Mesenchymal stem cell (in vitro differentiated cells and primary cell): ENCODE measurements around the gene NRG2.

Experiments used
- DNase-seq: peaks from one replicate; pipeline ENCODE4 v3.0.0-alpha.2; 2013
- H2AFZ ChIP-seq: one replicate; pipeline ENCODE4 v1.6.1; 2013; ENCODE audit warnings: low read depth, mild to moderate bottlenecking, control low read depth, inconsistent platforms, low read length, moderate library complexity
- H2AK5ac ChIP-seq: 2 replicates; pipeline ENCODE4 v1.6.1; 2013; ENCODE audit warnings: low read length, moderate library complexity, mild to moderate bottlenecking, inconsistent platforms; ENCODE audit not compliant: severe bottlenecking
- H2BK120ac ChIP-seq: one replicate; pipeline ENCODE4 v1.6.1; 2013; ENCODE audit warnings: low read depth, mild to moderate bottlenecking, inconsistent platforms, low read length, moderate library complexity
- H2BK12ac ChIP-seq, 2 experiments: one replicate each; pipeline ENCODE4 v1.6.1; 2013; ENCODE audit warnings: inconsistent platforms in 2 of 2, low read length in 2 of 2, mild to moderate bottlenecking in 2 of 2, moderate library complexity in 2 of 2, control low read depth in 1 of 2
- H2BK15ac ChIP-seq: one replicate; pipeline ENCODE4 v1.6.1; 2013; ENCODE audit warnings: mild to moderate bottlenecking, low read depth, inconsistent platforms; ENCODE audit not compliant: poor library complexity, severe bottlenecking
- H2BK5ac ChIP-seq: 2 replicates; pipeline ENCODE4 v1.6.1; 2013; ENCODE audit warnings: low read depth, mild to moderate bottlenecking, low read length, control low read depth, inconsistent platforms; ENCODE audit not compliant: poor library complexity, severe bottlenecking
- H3K14ac ChIP-seq, 2 experiments: one replicate each; pipeline ENCODE4 v1.6.1; 2013; ENCODE audit warnings: inconsistent platforms in 2 of 2, low read length in 2 of 2, control low read depth in 1 of 2, mild to moderate bottlenecking in 1 of 2, moderate library complexity in 1 of 2
- H3K18ac ChIP-seq, 2 experiments: one replicate each; pipeline ENCODE4 v1.6.1; 2013; ENCODE audit warnings: inconsistent platforms in 2 of 2, low read length in 2 of 2, control low read depth in 1 of 2, low read depth in 1 of 2, mild to moderate bottlenecking in 1 of 2
- H3K23ac ChIP-seq, 2 experiments: one replicate each; pipeline ENCODE4 v1.6.1; 2013; ENCODE audit warnings: inconsistent platforms in 2 of 2, low read length in 2 of 2, mild to moderate bottlenecking in 2 of 2, moderate library complexity in 2 of 2, control low read depth in 1 of 2
- H3K27ac ChIP-seq: 2 replicates; pipeline ENCODE4 v1.5.1; 2013; ENCODE audit warnings: mild to moderate bottlenecking, moderate library complexity, low read length, control low read depth, inconsistent platforms; ENCODE audit not compliant: poor library complexity, severe bottlenecking
- H3K27me3 ChIP-seq, 2 experiments: 2 replicates each; pipeline versions ENCODE4 v1.6.1 to v1.7.0; 2013; ENCODE audit warnings: low read length in 2 of 2, mild to moderate bottlenecking in 2 of 2, moderate library complexity in 2 of 2, control low read depth in 1 of 2, inconsistent platforms in 1 of 2; ENCODE audit not compliant: control insufficient read depth in 1 of 2, insufficient read depth in 1 of 2
- H3K36me3 ChIP-seq, 2 experiments: 2 replicates each; pipeline versions ENCODE4 v1.6.1 to v1.7.0; 2013; ENCODE audit warnings: low read length in 2 of 2, control low read depth in 1 of 2, inconsistent platforms in 1 of 2, low read depth in 1 of 2, mild to moderate bottlenecking in 1 of 2; ENCODE audit not compliant: insufficient read depth in 2 of 2, control insufficient read depth in 1 of 2
- H3K4ac ChIP-seq, 2 experiments: one replicate each; pipeline ENCODE4 v1.6.1; 2013; ENCODE audit warnings: inconsistent platforms in 2 of 2, low read length in 2 of 2, mild to moderate bottlenecking in 2 of 2, moderate library complexity in 2 of 2, control low read depth in 1 of 2, low read depth in 1 of 2
- H3K4me1 ChIP-seq: 2 replicates; pipeline ENCODE4 v1.6.1; 2013; ENCODE audit warnings: low read depth, low read length, control low read depth; ENCODE audit not compliant: control insufficient read depth, insufficient read depth
- H3K4me2 ChIP-seq: 2 replicates; pipeline ENCODE4 v1.6.1; 2013; ENCODE audit warnings: low read length, mild to moderate bottlenecking, inconsistent platforms; ENCODE audit not compliant: poor library complexity, severe bottlenecking
- H3K4me3 ChIP-seq, 2 experiments: 2 replicates each; pipeline versions ENCODE4 v1.5.1 to v1.7.0; 2013; ENCODE audit warnings: low read length in 2 of 2, mild to moderate bottlenecking in 2 of 2, control low read depth in 1 of 2, low read depth in 1 of 2; ENCODE audit not compliant: insufficient read depth in 1 of 2
- H3K79me1 ChIP-seq: replicated peaks from 2 replicates; pipeline ENCODE4 v1.6.1; 2013; ENCODE audit warnings: mild to moderate bottlenecking, control low read depth, low read length, inconsistent platforms; ENCODE audit not compliant: poor library complexity, severe bottlenecking
- H3K9ac ChIP-seq: 2 replicates; pipeline ENCODE4 v1.7.0; 2013; ENCODE audit warnings: mild to moderate bottlenecking, low read length, moderate library complexity
- H3K9me3 ChIP-seq: 2 replicates; pipeline ENCODE4 v1.7.0; 2013; ENCODE audit warnings: mild to moderate bottlenecking, low read length; ENCODE audit not compliant: control insufficient read depth
- H4K8ac ChIP-seq: one replicate; pipeline ENCODE4 v1.6.1; 2013; ENCODE audit warnings: inconsistent platforms, mild to moderate bottlenecking, low read length, moderate library complexity
- H4K91ac ChIP-seq: one replicate; pipeline ENCODE4 v1.6.1; 2013; ENCODE audit warnings: mild to moderate bottlenecking, low read length, inconsistent platforms
- WGBS: methylation state at CpG from one replicate; pipeline ENCODE4 v1.1.7; 2013; ENCODE audit warnings: mixed read lengths; 5-methylcytosine and 5-hydroxymethylcytosine counted together

The NRG2 gene

DNA sequence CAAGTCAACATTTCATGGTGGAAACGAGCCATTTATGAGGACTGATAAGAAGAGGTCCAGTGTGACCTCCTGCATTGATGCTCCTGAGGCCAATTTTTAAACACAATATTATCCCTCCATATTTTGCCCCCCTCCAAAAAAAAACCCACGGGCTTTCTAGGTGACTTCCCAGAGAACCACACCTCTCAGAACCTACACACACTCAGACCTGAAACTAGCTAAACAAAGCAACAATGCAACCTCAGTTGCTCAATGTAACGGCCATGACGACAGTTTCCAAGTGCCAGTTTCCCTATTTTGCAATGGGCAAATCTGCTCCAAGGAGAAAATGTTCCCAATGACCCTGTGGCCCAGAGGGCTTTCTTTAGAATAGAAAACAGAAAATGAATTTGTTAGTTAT lies 3.5 kb downstream of the NRG2 start:
- Histone ChIP-seq H3K18ac (no peak overlapping the region), H3K27me3 (peaks cover 0 to 14% of the 10 kb centered on the region in 2 experiments), H3K9me3 (no peaks in the 10 kb centered on the region), H3K23ac (no peak overlapping the region), H2AFZ (no peak overlapping the region), H3K36me3 (no peaks in the 10 kb centered on the region), H3K14ac (no peak overlapping the region), H4K91ac (no peak overlapping the region), H3K4me3 (peak overlapping the region in 1 of 2 experiments; percentile 32), H4K8ac (no peak overlapping the region), H3K9ac (peak overlapping the region; percentile 92), H2BK12ac (no peak overlapping the region), H3K4me2 (no peak overlapping the region), H3K4ac (no peak overlapping the region), H3K4me1 (peaks cover 20% of the 10 kb centered on the region), H3K79me1 (no peaks in the 10 kb centered on the region), H2BK5ac (no peak overlapping the region), H2BK120ac (no peak overlapping the region), H2AK5ac (no peak overlapping the region), H2BK15ac (no peak overlapping the region), H3K27ac (no peak overlapping the region)
- WGBS: 73% methylated on average over 4 of the region's 4 CpGs
- DNase-seq: peak; percentile 24

DNA sequence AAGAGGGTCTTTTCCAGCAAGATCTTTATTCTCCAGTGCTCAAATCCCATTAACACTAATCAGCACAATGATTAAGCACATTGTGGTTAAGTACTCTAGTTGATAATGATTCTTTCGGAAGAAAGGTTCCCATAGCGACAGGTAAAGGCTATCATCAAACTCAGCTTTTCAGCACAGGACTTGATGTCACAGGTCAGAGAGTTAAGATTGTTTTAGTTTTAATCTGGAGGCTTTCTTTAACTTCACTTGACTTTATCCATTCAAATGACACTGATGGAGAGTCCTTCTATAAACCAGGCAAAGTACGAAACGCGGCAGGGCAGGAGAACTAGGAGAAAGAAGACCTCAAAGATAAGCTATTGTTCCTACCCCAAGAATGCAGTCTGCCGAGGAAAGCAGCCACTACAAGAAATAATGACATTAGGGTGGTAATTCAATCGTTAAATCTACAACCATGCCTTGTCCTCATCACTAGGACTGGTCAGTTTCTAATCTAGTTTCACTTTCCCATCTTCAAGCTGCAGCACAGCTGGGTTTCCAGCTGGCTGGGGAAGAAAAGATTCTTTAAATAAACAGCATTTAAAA lies 4.6 kb downstream of the NRG2 start:
- Histone ChIP-seq H2BK12ac (no peak overlapping the region), H3K79me1 (no peaks in the 10 kb centered on the region), H3K27me3 (peaks cover 0 to 3% of the 10 kb centered on the region in 2 experiments), H3K4me1 (peaks cover 18% of the 10 kb centered on the region), H3K4ac (no peak overlapping the region), H2BK15ac (no peak overlapping the region), H3K4me2 (peak overlapping the region; percentile 56), H2AFZ (peak overlapping the region; percentile 48), H3K36me3 (no peaks in the 10 kb centered on the region), H3K9me3 (no peaks in the 10 kb centered on the region), H3K27ac (no peak overlapping the region), H2BK120ac (no peak overlapping the region), H2AK5ac (no peak overlapping the region), H4K91ac (no peak overlapping the region), H3K18ac (no peak overlapping the region), H2BK5ac (no peak overlapping the region), H4K8ac (no peak overlapping the region), H3K9ac (peak overlapping the region; percentile 92), H3K23ac (no peak overlapping the region), H3K14ac (no peak overlapping the region), H3K4me3 (peak overlapping the region in 1 of 2 experiments; percentile 86)
- 28% methylated on average over 6 of the region's 7 CpGs for WGBS
- peak; percentile 56 for DNase-seq

GRCh38 chr5:140037012-140037411 lies 6.1 kb downstream of the NRG2 start:
- Histone ChIP-seq H3K36me3 (no peaks in the 10 kb centered on the region), H3K4me1 (peaks cover 5% of the 10 kb centered on the region), H2BK5ac (no peak overlapping the region), H2BK120ac (no peak overlapping the region), H3K9me3 (no peaks in the 10 kb centered on the region), H2AFZ (no peak overlapping the region), H3K23ac (no peak overlapping the region), H2AK5ac (no peak overlapping the region), H4K91ac (no peak overlapping the region), H3K4me2 (no peak overlapping the region), H2BK15ac (no peak overlapping the region), H3K4me3 (no peak overlapping the region), H4K8ac (no peak overlapping the region), H3K9ac (no peak overlapping the region), H3K27ac (no peak overlapping the region), H3K27me3 (peaks cover 0 to under 1% of the 10 kb centered on the region in 2 experiments), H3K18ac (no peak overlapping the region), H2BK12ac (no peak overlapping the region), H3K4ac (no peak overlapping the region), H3K14ac (no peak overlapping the region), H3K79me1 (no peaks in the 10 kb centered on the region)
- no peak for DNase-seq
- 96% methylated on average over 4 of the region's 4 CpGs for WGBS

DNA sequence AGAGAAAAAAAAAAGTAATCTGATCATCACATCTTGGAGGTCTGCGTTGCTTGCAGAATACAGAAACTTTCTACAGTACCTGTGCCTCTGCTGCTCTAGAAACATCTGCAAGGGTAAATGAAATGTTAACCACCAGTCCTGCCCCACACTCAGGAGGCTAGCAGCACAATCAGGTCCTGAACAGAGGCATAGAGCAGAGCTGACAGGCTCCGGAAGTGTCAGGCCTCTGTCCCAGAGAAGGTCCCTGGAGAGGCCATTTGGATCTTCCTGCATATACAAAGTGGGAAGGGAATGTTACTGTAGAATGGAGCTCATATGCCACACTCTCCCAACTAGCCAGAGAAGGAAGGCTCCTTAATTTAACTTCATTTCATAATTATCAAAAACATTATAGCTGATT lies 7.2 kb downstream of the NRG2 start:
- peak; percentile 2 for DNase-seq
- H2BK12ac ChIP-seq: no peak overlapping the region
- no peak overlapping the region for H4K91ac ChIP-seq
- H2BK5ac ChIP-seq: no peak overlapping the region
- H3K79me1 ChIP-seq: no peaks in the 10 kb centered on the region
- H3K36me3 ChIP-seq: no peaks in the 10 kb centered on the region
- no peak overlapping the region for H2AK5ac ChIP-seq
- H3K4me1 ChIP-seq: no peaks in the 10 kb centered on the region
- peaks cover 0 to 6% of the 10 kb centered on the region in 2 experiments for H3K27me3 ChIP-seq
- no peak overlapping the region for H4K8ac ChIP-seq
- no peak overlapping the region for H3K9ac ChIP-seq
- no peaks in the 10 kb centered on the region for H3K9me3 ChIP-seq
- 33% methylated on average over 2 of the region's 2 CpGs for WGBS
- no peak overlapping the region for H3K4me3 ChIP-seq
- no peak overlapping the region for H3K4ac ChIP-seq
- H3K23ac ChIP-seq: no peak overlapping the region
- H2BK120ac ChIP-seq: no peak overlapping the region
- H3K14ac ChIP-seq: no peak overlapping the region
- H3K4me2 ChIP-seq: no peak overlapping the region
- no peak overlapping the region for H3K27ac ChIP-seq
- H2AFZ ChIP-seq: no peak overlapping the region
- H3K18ac ChIP-seq: no peak overlapping the region
- H2BK15ac ChIP-seq: no peak overlapping the region
